ENCODE data around the gene SLC25A12. TPM values are rescaled to one million over a fixed set of nuclear protein-coding genes. Genes with fewer than 3 reads are reported as not detected.
"Not testable (repeated sequence)": the region's sequence is repeated elsewhere in the genome, so short reads cannot be mapped to it uniquely, and the experiment has no call there.

SLC25A12 gene
- total RNA-seq, 1 donor from 2014 or later, result 9.2 TPM

DNA sequence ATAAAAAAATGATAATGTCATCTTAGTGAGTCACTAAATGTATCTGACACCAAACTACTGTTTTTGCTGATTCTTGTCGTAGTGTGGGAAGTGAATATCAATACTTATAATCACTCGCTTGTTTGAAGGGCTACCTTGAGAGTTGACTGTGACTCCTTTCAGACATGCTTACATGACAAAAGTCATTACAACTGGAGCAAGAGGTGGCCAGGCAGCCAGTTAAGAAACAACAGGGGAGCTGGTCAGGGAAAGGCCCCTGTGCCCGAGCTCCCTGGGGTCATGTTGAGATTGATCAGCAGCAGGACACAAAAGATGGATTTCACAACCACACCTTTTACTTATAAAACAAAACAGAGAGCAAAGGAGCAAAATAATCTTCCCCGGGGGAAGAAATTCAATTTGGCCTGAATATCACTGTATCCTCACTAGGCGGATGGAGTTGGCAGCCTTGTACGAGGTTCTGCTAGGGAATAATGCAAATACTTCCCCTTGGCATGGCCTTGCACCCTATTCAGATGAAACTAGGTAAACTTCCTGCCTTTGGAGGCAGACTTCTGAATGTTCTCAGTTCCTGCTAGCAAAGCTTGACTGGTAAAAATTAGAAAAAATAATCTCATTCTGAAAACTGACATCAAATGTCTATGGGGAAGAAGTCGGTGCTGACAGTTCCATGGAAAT, 105.6 kb downstream of the SLC25A12 start:
- DNase-seq (ENCODE audit: low spot score), result peak; percentile 69

DNA sequence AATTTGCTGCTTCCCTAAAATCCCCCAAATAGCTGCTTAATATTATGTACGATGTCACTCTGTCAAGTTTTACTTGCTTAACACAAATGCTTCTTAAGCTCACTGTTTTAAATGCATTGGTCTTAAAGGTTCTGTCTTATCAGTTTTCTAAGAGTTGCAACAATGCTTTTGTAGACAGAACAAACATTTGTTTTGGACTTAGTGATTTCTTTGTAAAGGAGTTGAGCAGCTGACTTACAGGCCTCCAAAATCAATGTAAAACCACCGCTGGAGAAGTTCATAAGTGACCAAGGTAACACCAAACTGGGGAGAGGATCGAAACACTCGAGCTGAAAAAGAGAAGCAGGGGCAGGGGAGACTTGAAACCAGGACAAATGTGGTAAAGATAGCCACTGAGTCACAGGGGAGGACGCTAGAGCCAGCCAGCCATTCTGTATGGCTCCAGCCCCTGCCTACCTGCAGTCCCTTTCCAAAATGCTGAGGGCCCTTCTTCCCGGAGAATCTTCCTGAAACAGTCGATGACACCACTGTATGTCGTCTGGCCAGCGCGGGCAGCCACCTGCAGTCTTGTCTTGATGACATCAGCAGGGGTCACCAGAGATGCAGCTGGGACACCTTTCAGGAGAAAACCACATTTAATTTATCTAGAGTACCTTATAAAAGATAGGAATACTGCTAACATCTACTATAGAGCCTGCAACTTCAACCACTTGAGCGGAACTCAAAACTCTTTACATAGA, 106.5 kb downstream of the SLC25A12 start:
- peak; percentile 45 for DNase-seq (ENCODE audit: low spot score)

DNA sequence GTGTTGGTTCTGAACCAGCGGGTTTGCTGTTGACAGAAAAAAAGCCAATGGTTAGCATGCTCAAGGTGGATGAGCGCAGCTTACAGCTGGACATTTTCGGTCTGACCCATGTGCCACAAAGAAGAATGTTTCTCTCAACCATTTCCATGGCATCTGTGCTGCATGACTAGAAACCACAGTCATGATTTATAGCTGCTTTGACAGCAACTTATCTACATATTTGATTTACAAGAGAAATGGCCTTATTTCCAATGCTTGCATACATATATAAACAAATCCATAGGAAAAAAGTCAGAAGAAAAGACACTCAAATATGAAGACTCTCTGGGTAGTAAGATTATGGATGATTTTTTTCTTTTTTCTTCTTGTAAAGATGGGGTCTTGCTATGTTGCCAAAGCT, 108.6 kb downstream of the SLC25A12 start:
- no peak for DNase-seq (ENCODE audit: low spot score)

DNA sequence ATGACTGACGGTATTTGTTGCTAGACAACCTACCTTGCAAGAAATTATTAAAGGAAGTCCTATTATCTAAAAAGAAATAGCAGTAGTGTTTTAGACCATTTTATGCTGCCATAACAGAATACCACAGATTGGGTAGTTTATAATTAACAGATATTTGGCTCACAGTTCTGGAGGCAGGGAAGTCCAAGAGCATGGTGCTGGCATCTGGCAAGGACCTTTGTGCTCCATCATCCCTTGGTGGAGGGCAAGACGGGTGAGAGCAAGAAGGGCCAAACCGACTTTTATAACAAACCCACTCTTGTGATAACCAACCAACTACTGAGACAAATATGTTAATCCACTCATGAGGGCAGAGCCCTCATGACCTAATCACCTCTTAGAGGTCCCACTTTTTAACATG, 115.5 kb downstream of the SLC25A12 start:
- no peak for DNase-seq (ENCODE audit: low spot score)

DNA sequence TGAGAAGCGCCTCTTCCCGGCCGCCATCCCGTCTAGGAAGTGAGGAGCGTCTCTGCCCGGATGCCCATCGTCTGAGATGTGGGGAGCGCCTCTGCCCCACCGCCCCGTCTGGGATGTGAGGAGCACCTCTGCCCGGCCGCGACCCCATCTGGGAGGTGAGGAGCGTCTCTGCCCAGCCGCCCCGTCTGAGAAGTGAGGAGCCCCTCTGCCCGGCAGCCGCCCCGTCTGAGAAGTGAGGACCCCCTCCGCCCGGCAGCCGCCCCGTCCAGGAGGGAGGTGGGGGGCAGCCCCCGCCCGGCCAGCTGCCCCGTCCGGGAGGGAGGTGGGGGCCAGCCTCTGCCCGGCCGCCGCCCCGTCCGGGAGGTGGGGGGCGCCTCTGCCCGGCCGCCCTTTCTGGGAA, 119.5 kb downstream of the SLC25A12 start:
- DNase-seq (ENCODE audit: low spot score), result not testable (repeated sequence)

DNA sequence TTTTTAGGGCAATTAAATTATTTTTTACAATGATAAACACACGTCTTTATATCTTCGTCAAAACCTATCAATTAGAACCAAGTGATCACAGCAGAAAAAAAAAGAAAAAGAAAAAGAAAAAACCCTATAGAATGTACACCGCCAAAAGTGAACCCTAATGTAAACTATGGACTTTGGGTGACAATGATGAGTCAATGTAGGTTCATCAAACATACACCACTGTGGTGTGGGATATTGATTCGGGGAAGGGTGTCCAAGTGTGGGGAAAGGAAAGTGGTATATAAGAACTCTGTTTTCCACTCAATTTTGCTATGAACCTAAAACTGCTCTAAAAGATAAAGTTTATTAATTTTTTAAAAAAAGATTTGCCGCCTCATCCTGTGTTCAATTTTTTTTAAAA, 121.7 kb downstream of the SLC25A12 start:
- no peak for DNase-seq (ENCODE audit: low spot score)

DNA sequence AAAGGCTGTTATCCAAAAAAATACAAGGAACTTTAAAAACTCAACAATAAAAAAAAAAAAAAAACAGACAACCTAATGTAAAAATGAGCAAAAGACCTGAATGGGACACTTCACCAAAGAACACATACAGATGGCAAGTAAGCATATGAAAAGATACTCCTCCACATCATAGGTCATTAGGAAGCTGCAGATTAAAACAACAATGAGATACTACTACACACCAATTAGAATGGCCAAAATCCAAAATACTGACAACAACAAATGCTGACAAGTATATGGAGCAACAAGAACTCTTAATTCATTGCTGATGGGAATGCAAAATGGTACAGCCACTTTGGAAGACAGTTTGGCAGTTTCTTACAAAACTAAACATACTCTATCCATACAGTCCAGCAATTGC, 122.6 kb downstream of the SLC25A12 start:
- DNase-seq (ENCODE audit: low spot score), result no peak

DNA sequence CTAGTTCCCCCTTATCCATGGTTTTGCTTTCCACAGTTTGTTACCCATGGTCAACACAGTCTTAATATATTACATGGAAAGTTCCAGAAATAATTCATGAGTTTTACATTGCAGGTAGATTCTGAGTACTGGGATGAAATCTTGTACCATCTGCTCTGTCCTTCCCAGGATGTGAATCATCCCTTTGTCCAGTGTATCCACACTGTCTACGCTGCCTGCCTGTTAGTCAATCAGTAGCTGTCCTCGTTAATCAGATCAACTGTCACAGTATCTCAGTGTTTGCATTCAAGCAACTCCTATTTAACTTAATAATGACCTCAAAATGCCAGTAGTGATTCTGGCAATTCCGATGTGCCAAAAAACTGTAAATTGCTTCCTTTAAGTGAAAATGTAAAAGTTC, 130.4 kb downstream of the SLC25A12 start:
- DNase-seq (ENCODE audit: low spot score), result no peak

DNA sequence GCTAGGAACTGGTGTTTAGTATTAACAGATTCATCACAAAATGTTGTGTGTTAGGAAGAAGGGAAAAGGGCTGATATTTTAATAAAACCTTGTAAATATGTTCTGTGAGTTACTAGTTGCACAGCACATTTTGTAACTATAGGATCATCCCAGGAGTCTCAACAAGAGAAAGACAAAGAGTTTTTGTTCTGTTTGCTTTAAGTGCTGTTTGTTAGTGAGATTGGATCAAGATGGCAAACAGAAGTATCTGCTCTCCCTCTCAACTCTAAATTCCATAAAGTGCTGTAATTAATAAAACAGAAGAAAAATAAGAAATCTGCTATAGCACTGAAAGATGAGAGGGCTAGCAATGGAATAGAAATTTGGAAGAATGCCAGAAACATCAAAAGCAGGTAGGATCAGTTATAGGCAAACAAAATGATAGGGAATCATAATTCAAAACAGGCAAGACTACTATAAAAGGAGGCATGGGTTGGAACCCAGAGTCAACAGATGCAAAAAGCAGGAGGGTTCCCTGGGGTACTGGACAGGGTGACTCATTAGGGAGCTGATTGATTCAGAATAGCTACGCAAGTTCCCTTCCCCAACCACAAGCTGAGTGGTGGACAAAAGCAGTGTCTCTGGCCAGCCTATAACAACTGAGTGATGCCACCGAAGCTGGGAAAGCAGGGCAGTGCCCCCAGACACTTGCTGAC, 131.0 kb downstream of the SLC25A12 start:
- DNase-seq (ENCODE audit: low spot score), result no peak

DNA sequence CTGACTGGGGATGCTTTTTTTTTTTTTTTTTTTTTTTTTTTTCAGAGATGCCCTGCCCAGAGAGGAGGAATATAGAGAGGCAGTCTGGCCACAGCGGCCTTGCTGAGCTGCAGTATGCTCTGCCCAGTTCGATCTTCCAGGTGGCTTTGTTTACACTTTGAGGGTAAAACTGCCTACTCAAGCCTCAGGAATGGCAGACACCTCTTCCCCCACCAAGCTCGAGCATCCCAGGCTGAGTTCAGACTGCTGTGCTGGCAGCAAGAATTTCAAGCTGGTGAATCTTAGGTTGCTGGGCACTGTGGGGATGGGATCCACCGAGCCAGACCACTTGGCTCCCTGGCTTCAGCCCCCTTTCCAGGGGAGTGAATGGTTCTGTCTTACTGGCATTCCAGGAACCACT, 132.9 kb downstream of the SLC25A12 start:
- DNase-seq (ENCODE audit: low spot score), result not testable (repeated sequence)

DNA sequence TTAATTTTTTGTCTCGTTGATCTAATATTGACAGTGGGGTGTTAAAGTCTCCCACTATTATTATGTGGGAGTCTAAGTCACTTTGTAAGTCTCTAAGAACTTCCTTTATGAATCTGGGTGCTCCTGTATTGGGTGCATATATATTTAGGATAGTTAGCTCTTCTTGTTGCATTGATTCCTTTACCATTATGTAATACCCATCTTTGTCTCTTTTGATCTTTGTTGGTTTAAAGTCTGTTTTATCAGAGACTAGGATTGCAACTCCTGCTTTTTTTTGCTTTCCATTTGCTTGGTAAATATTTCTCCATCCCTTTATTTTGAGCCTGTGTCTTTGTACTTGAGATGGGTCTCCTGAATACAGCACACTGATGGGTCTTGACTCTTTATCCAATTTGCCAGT, 135.3 kb downstream of the SLC25A12 start:
- not testable (repeated sequence) for DNase-seq (ENCODE audit: low spot score)

DNA sequence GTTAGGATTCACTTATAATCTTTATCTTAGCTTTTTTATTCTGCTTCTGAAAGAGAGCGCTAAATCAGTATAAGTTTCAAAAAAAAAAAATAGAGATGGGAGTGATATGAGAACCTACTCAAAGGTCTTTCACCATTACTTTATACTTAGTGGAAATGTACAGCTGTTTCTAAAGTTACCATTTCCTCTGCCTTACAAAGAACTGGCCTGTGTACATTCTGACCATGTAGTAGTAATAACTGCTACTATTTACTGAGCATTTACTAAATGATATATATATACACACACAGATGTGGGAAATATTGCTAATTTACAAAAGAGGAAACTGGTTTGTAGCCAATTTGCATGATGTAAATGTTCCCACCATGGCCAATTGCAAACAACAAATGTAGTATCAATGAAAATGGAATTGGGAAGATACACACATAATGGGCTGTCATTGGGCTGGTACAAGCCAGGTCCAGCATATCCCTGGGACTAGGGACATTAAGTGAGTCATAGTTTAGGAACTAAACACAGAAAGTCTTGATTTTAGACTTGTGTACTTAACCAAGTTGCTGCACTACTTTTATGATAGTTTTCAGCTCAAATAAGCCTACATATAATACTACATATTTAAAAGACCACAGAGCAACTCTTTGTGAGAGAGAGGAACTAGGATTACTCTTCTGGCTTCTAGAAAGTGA, 139.6 kb downstream of the SLC25A12 start:
- no peak for DNase-seq (ENCODE audit: low spot score)

DNA sequence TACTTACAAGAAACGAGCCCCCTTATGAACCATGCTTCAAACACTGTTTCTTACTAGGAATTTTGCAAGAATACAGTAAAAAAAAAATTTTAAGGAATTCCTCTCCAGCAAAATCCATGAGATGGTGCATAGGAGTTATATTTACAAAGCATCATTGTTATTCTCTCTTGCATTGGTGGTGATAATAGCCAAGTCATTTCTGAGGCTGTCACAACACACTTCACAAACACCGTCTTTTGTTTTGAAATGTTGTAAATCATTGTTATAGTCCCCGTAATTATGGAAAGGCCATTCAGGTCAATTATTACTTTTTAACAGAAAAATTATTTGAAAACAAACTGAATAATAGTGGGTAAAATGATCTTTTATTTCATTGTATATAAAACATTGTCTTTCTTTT, 146.7 kb downstream of the SLC25A12 start:
- DNase-seq (ENCODE audit: low spot score), result no peak

DNA sequence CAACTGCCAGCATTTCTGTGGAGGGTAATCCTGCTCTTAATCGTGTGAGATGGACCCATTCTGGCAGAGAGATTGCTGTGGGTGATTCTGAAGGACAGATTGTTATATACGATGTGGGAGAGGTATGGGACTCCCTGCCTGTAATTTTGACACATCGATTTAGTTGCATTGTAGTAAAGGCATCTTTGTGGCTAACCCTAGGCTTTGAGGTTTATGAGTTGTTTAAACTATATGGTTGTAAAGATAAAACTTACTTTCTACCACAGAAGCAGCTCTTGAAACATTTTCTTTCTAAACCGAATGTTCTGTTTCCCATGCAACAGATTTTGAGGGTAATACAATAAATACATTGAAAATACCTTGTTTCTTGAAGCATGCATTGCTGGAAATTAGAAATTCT, 148.2 kb downstream of the SLC25A12 start:
- DNase-seq (ENCODE audit: low spot score), result no peak

DNA sequence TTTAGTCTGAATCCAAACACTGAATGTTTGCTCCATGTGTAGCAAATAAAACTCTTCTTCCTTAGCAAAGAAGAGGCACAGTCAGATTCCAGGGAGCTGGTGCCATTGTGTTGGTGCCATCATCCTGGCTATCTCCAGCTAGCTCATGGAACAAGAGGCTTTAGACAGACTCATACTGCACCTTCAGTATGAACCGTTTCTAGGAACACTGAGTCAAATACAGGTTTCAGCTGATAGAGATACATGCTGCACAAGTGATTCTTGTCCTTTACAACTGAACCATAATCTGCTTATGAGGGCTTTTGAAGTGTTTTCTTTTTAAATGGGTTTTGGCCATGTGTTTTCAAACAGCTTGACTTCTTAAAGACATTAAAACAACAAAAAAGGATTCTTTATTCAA, 148.9 kb downstream of the SLC25A12 start:
- no peak for DNase-seq (ENCODE audit: low spot score)

DNA sequence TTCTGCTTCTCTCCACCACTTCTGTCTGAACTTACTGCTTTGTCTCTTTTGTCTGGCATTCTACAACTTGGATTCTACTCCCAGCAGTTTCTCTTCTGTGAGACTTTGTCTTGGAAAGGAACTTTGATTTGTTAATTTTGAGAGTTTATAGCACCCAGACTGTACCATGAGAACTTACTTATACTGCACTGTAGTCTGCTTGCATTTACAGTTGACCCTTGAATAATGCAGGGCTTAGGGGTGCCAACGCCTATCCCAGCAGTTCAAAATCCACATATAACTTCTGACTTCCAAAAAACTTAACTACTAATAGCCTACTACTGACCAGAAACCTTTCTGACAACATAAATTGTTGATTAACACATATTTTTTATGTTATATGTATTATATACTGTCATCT, 151.3 kb downstream of the SLC25A12 start:
- no peak for DNase-seq (ENCODE audit: low spot score)

DNA sequence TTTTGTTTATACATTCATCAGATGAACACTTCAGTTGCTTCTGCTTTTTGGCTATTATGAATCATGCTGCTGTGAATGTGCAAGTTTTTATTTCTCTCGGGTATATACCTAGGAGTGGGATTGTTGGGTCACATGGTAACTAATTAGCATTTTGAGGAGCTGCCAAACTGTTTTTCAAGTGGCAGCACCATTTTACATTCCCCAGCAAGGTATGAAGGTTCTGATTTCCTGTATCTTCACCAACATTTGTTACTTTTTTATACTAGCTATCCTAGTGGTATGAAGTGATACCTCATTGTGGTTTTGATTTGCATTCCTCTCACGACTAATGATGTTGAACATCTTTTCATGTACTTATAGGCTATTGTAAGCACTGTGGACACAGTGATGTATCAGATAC, 152.9 kb downstream of the SLC25A12 start:
- DNase-seq (ENCODE audit: low spot score), result no peak

DNA sequence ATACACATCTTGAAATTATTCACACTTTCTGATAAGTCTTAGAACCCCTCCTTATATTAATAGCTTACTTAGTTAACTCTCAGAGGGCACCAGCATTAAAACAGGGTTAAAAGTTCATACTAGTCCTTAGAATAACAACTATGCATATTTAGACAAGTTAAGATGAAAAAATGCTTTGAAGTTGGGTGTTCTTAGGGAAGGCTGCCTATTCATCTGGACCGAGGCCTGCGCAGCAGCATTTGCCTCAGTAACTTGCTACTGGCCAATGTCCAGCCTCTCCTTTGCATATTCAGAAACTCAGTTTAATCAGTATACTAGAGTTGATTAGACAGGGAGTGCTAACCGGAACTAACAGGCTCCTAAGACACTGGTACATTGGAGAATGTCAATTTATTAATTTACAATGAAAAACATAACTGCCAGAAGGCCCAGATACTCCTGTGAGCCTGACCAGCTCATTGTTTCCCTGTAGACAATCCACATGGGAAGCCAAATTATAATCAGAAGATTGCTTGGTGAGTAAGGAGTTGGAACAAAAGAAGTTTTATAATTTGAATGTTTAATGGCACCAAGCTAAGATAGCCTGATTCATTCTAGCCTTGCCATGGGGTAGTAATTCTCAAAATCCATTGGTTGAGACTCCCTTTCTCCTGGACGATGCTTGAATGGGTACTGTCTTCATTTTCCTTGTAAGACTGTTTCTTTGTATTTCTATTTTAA, 157.9 kb downstream of the SLC25A12 start:
- DNase-seq (ENCODE audit: low spot score), result no peak
